Esophagus squamous epithelium (tissue), 5 donors: ENCODE data around the gene SLC10A7. TPM values are rescaled to one million over a fixed set of nuclear protein-coding genes. Genes with fewer than 3 reads are reported as not detected.

ENCODE experiments used
- DNase-seq: peaks from one replicate; lab custom pipeline; 2025; lab: John Stamatoyannopoulos, UW
- H3K27ac ChIP-seq, 4 donors: fragments of 200-600 bp; sonication (generic); one replicate each; pipeline ENCODE4 v1.5.1; 2016 to 2019; ENCODE audit warnings: mild to moderate bottlenecking in 1 of 4
- H3K27me3 ChIP-seq, 4 donors: fragments of 200-600 bp; sonication (generic); 1 replicate in 3 of 4; 2 replicates in 1 of 4; pipeline versions ENCODE4 v1.5.1 to v1.6.0; 2017 to 2021; ENCODE audit warnings: antibody characterized with exemption in 1 of 4
- H3K36me3 ChIP-seq, 3 donors: fragments of 200-600 bp; sonication (generic); one replicate each; pipeline ENCODE4 v1.5.1; 2016 to 2019
- H3K4me1 ChIP-seq, 3 donors: fragments of 200-600 bp; sonication (generic); one replicate each; pipeline ENCODE4 v1.5.1; 2017 to 2019
- H3K4me3 ChIP-seq, 4 donors: fragments of 200-600 bp; sonication (generic); 1 replicate in 3 of 4; 2 replicates in 1 of 4; pipeline ENCODE4 v1.5.1; 2016 to 2019; ENCODE audit warnings: mild to moderate bottlenecking in 2 of 4, moderate library complexity in 1 of 4
- H3K9me3 ChIP-seq, 3 donors: fragments of 200-600 bp; sonication (generic); one replicate each; pipeline ENCODE4 v1.5.1; 2016 to 2019
- CTCF ChIP-seq, 6 experiments: fragments of 450-650 bp in 4 of 6; fragments of 200-600 bp in 2 of 6; sonication (generic) in 2 of 6; IDR thresholded peaks; one replicate each; pipeline ENCODE4 v1.5.1; 2016 to 2019; ENCODE audit warnings: antibody characterized with exemption in 6 of 6, mild to moderate bottlenecking in 4 of 6, moderate library complexity in 4 of 6
- POLR2A ChIP-seq, 4 donors: fragments of 450-650 bp; IDR thresholded peaks; one replicate each; pipeline ENCODE4 v1.6.1; 2017; ENCODE audit warnings: antibody characterized with exemption in 4 of 4, mild to moderate bottlenecking in 4 of 4, moderate library complexity in 3 of 4
- WGBS, 2 donors: methylation state at CpG; one replicate each; pipeline ENCODE4 v1.1.5; 2018; 5-methylcytosine and 5-hydroxymethylcytosine counted together
- intact Hi-C: fragments of 100-400 bp; cut with DNase I; formaldehyde crosslinking; loops from one replicate; pipeline ENCODE4 v1.15.0; 2022
- total RNA-seq, 4 donors: library from RNA; depleted of rRNA; stranded (reverse); fragments of >200 nt; gene quantifications; one replicate each; pipeline ENCODE4 v1.1.0, GENCODE V29; 2016
- donor health status: DM: yes; HTN: yes; CAD: no.

Gene SLC10A7
- total RNA-seq, 4 donors from 2014 or later = 9.7 to 23.5 (median 13.5) TPM

- Histone ChIP-seq H3K4me1 (no peaks in the 10 kb centered on the region), H3K36me3 (no peaks in the 10 kb centered on the region), H3K4me3 (no peak overlapping the region), H3K27ac (no peak overlapping the region), H3K27me3 (no peaks in the 10 kb centered on the region), H3K9me3 (no peaks in the 10 kb centered on the region)
- TF ChIP-seq POLR2A (IDR thresholded peaks at IDR 0.05) (no peak), CTCF (IDR thresholded peaks at IDR 0.05) (no peak)
- no peak for DNase-seq
- intact Hi-C loops = no loop called here
- WGBS, 2 donors = 81 to 84% methylated on average over 1 of the region's 1 CpG
Measured at GRCh38 chr4:146465628-146466027, 56.1 kb downstream of the SLC10A7 start.

GRCh38 chr4:146462251-146462650, 59.5 kb downstream of the SLC10A7 start:
- Histone ChIP-seq H3K27ac (no peak overlapping the region), H3K4me1 (no peaks in the 10 kb centered on the region), H3K27me3 (no peaks in the 10 kb centered on the region), H3K9me3 (no peaks in the 10 kb centered on the region), H3K36me3 (no peaks in the 10 kb centered on the region), H3K4me3 (no peak overlapping the region)
- intact Hi-C loops = no loop called here
- no peak for TF ChIP-seq POLR2A (IDR thresholded peaks at IDR 0.05)
- TF ChIP-seq CTCF (IDR thresholded peaks at IDR 0.05) = no peak
- DNase-seq = no peak

- DNase-seq = no peak
- no peak overlapping the region for H3K4me3 ChIP-seq
- no peaks in the 10 kb centered on the region for H3K36me3 ChIP-seq
- H3K27me3 ChIP-seq = no peaks in the 10 kb centered on the region
- no peak overlapping the region for H3K27ac ChIP-seq
- no peaks in the 10 kb centered on the region for H3K4me1 ChIP-seq
- intact Hi-C loops = no loop called here
- WGBS, 2 donors = 54 to 64% methylated on average over 1 of the region's 1 CpG
- H3K9me3 ChIP-seq = no peaks in the 10 kb centered on the region
- TF ChIP-seq POLR2A (IDR thresholded peaks at IDR 0.05) = no peak
- no peak for TF ChIP-seq CTCF (IDR thresholded peaks at IDR 0.05)
Measured at GRCh38 chr4:146458594-146458993, 63.1 kb downstream of the SLC10A7 start.

- H3K36me3 ChIP-seq = no peaks in the 10 kb centered on the region
- H3K27me3 ChIP-seq = no peaks in the 10 kb centered on the region
- 85 to 93% methylated on average over 2 of the region's 2 CpGs for WGBS, 2 donors
- H3K27ac ChIP-seq = no peak overlapping the region
- intact Hi-C loops = no loop called here
- no peaks in the 10 kb centered on the region for H3K4me1 ChIP-seq
- no peak for TF ChIP-seq POLR2A (IDR thresholded peaks at IDR 0.05)
- no peak for TF ChIP-seq CTCF (IDR thresholded peaks at IDR 0.05)
- no peak overlapping the region for H3K4me3 ChIP-seq
- no peaks in the 10 kb centered on the region for H3K9me3 ChIP-seq
- DNase-seq = no peak
Measured at GRCh38 chr4:146456681-146457080, 65.1 kb downstream of the SLC10A7 start.

- 77 to 85% methylated on average over 5 of the region's 5 CpGs for WGBS, 2 donors
Measured at GRCh38 chr4:146453181-146453807, 68.4 kb downstream of the SLC10A7 start.

More at GRCh38 chr4:146453181-146453807, 68.4 kb downstream of the SLC10A7 start:
- Histone ChIP-seq H3K4me1 (no peaks in the 10 kb centered on the region), H3K27ac (no peak overlapping the region), H3K27me3 (no peaks in the 10 kb centered on the region), H3K36me3 (no peaks in the 10 kb centered on the region), H3K4me3 (no peak overlapping the region), H3K9me3 (no peaks in the 10 kb centered on the region)
- intact Hi-C loops = no loop called here
- DNase-seq = no peak
- TF ChIP-seq CTCF (IDR thresholded peaks at IDR 0.05) (no peak), POLR2A (IDR thresholded peaks at IDR 0.05) (no peak)
